ENCODE measurements around the gene CALR.
A peak's percentile ranks its signal among the peaks of the same experiment; 100 is the strongest.
"Not testable (repeated sequence)": the region's sequence is repeated elsewhere in the genome, so short reads cannot be mapped to it uniquely, and the experiment has no call there.

The CALR gene

GRCh38 chr19:12913011-12913561 is 25.3 kb upstream of the CALR start (continued):
- no peak for TF ChIP-seq ZSCAN30 (tag by site-specific recombination; IDR thresholded peaks at IDR 0.05)

- Histone ChIP-seq H3K36me3 (ENCODE audit: control insufficient read depth in 2 of 2, insufficient read depth in 1 of 2, low read length in 2 of 2) (no peaks in the 10 kb centered on the region), H3K4me1 (ENCODE audit: control insufficient read depth, insufficient read depth, low read length) (peaks cover 13% of the 10 kb centered on the region), H3K27ac (ENCODE audit: extremely low read depth, low read depth, low read length) (peak overlapping the region; percentile 48; the same call in 1 of the 2 replicates), H3K4me3 (ENCODE audit: low read depth, low read length) (no peak overlapping the region), H3K9me3 (ENCODE audit: control insufficient read depth, insufficient read depth, low read depth, low read length) (no peaks in the 10 kb centered on the region)
- ChIA-PET CTCF (interaction anchor here (0.7 kb wide), 1 partner anchor 200 kb away, joined by 3 read pairs; no protein-coding TSS in a partner anchor), POLR2A (interaction anchor here (0.6 kb wide), 3 partner anchors 29 to 959 kb away, joined by 3 to 8 read pairs (median 4); no protein-coding TSS in a partner anchor)
- TF ChIP-seq ZNF133 (tag by site-specific recombination; IDR thresholded peaks at IDR 0.05) (peak; percentile 82), ZFHX2 (tag by site-specific recombination; conservative IDR thresholded peaks at IDR 0.05) (peak; percentile 61; the same call in 1 of the 2 replicates), EGR2 (tag by site-specific recombination; IDR thresholded peaks at IDR 0.05; ENCODE audit: low read depth) (peak; percentile 42; the same call in 1 of the 2 replicates), ZNF426 (tag by site-specific recombination; IDR thresholded peaks at IDR 0.05) (no peak), ZNF558 (tag by site-specific recombination; IDR thresholded peaks at IDR 0.05) (no peak), YY1 (tag by site-specific recombination; IDR thresholded peaks at IDR 0.05) (no peak), ZNF18 (tag by site-specific recombination; IDR thresholded peaks at IDR 0.05) (no peak), ZBTB17 (tag by site-specific recombination; IDR thresholded peaks at IDR 0.05) (no peak), ZNF658 (tag by site-specific recombination; IDR thresholded peaks at IDR 0.05) (no peak), GLI2 (tag by site-specific recombination; IDR thresholded peaks at IDR 0.05; ENCODE audit: borderline replicate concordance, low read depth) (no peak), ZNF248 (tag by site-specific recombination; IDR thresholded peaks at IDR 0.05) (no peak), ZNF155 (tag by site-specific recombination; IDR thresholded peaks at IDR 0.05) (no peak), ZNF629 (tag by site-specific recombination; IDR thresholded peaks at IDR 0.05) (no peak), ZNF792 (tag by site-specific recombination; IDR thresholded peaks at IDR 0.05) (no peak), ZNF555 (tag by site-specific recombination; conservative IDR thresholded peaks at IDR 0.05) (no peak), ZNF600 (tag by site-specific recombination; IDR thresholded peaks at IDR 0.05) (0 out of 2 replicates have a peak, but pooled peaks have one; percentile 14), SP3 (tag by site-specific recombination; IDR thresholded peaks at IDR 0.05) (no peak), ZFP41 (tag by site-specific recombination; IDR thresholded peaks at IDR 0.05; ENCODE audit: borderline replicate concordance) (no peak)
These were observed 24.3 kb upstream of the CALR start for GRCh38 chr19:12913851-12914690.

GRCh38 chr19:12915860-12916259 is 22.5 kb upstream of the CALR start:
- not testable (repeated sequence) for H3K27ac ChIP-seq (ENCODE audit: extremely low read depth, low read depth, low read length); H3K36me3 ChIP-seq (ENCODE audit: control insufficient read depth in 2 of 2, insufficient read depth in 1 of 2, low read length in 2 of 2); H3K4me3 ChIP-seq (ENCODE audit: low read depth, low read length); H3K9me3 ChIP-seq (ENCODE audit: control insufficient read depth, insufficient read depth, low read depth, low read length)
- CTCF ChIA-PET, result interaction anchor here (0.6 kb wide), 2 partner anchors 95 to 1181 kb away, joined by 3 to 4 read pairs; no protein-coding TSS in a partner anchor
- POLR2A ChIA-PET, result interaction anchor here (0.7 kb wide), 1 partner anchor 12 kb away, joined by 3 read pairs; no protein-coding TSS in a partner anchor
- peaks cover 13% of the 10 kb centered on the region for H3K4me1 ChIP-seq (ENCODE audit: control insufficient read depth, insufficient read depth, low read length)
- TF ChIP-seq ZIC2 (tag by site-specific recombination; IDR thresholded peaks at IDR 0.05), result peak; percentile 21; the same call in 1 of the 2 replicates
